Spleen (tissue), 11 donors: ENCODE results near the gene GOLT1A. TPM values are rescaled to one million over a fixed set of nuclear protein-coding genes. Genes with fewer than 3 reads are reported as not detected.

Source experiments
- DNase-seq: peaks from one replicate; pipeline ENCODE4 v3.0.0-alpha.2; 2020
- H3K27ac ChIP-seq, 8 donors: fragments of 200-600 bp; sonication (generic) in 7 of 8; 1 replicate in 4 of 8; 2 replicates in 4 of 8; pipeline versions ENCODE4 v1.5.0 to v1.8.0; 2016 to 2021; ENCODE audit warnings: inconsistent platforms in 4 of 8, mild to moderate bottlenecking in 4 of 8, moderate library complexity in 1 of 8
- H3K27me3 ChIP-seq, 7 donors: fragments of 200-600 bp; sonication (generic) in 6 of 7; replicated peaks in 1 of 7; 1 replicate in 4 of 7; 2 replicates in 3 of 7; pipeline versions ENCODE4 v1.5.0 to v1.8.0; 2016 to 2021; ENCODE audit warnings: inconsistent platforms in 3 of 7, mild to moderate bottlenecking in 1 of 7
- H3K36me3 ChIP-seq, 6 donors: fragments of 200-600 bp; sonication (generic) in 5 of 6; 1 replicate in 4 of 6; 2 replicates in 2 of 6; pipeline versions ENCODE4 v1.5.0 to v1.8.0; 2016 to 2021; ENCODE audit warnings: inconsistent platforms in 2 of 6
- H3K4me1 ChIP-seq, 6 donors: fragments of 200-600 bp; sonication (generic) in 5 of 6; 1 replicate in 3 of 6; 2 replicates in 3 of 6; pipeline versions ENCODE4 v1.5.0 to v1.8.0; 2016 to 2021; ENCODE audit warnings: inconsistent platforms in 3 of 6
- H3K4me3 ChIP-seq, 8 donors: fragments of 200-600 bp; sonication (generic) in 7 of 8; 1 replicate in 4 of 8; 2 replicates in 4 of 8; pipeline versions ENCODE4 v1.5.0 to v1.8.0; 2016 to 2021; ENCODE audit warnings: inconsistent platforms in 4 of 8, mild to moderate bottlenecking in 4 of 8, moderate library complexity in 2 of 8
- H3K9me3 ChIP-seq, 8 donors: fragments of 200-600 bp; sonication (generic) in 7 of 8; 1 replicate in 4 of 8; 2 replicates in 4 of 8; pipeline versions ENCODE4 v1.5.0 to v1.8.0; 2016 to 2021; ENCODE audit warnings: inconsistent platforms in 4 of 8
- CTCF ChIP-seq, 11 experiments: fragments of 200-600 bp in 7 of 11; fragments of 450-650 bp in 4 of 11; sonication (generic) in 4 of 11; IDR thresholded peaks in 8 of 11; conservative IDR thresholded peaks in 3 of 11; 1 replicate in 7 of 11; 2 replicates in 4 of 11; pipeline versions ENCODE4 v1.4.0 to v1.8.0; 2016 to 2021; ENCODE audit warnings: antibody characterized with exemption in 11 of 11, inconsistent platforms in 4 of 11, mild to moderate bottlenecking in 1 of 11
- POLR2A ChIP-seq, 3 donors: fragments of 450-650 bp; IDR thresholded peaks; one replicate each; pipeline ENCODE4 v1.5.1; 2017; ENCODE audit warnings: antibody characterized with exemption in 3 of 3, mild to moderate bottlenecking in 1 of 3
- POLR2AphosphoS5 ChIP-seq, 3 donors: sonication (generic); formaldehyde crosslinking; IDR thresholded peaks; one replicate each; pipeline ENCODE4 v1.5.1; 2017; ENCODE audit warnings: antibody characterized with exemption in 3 of 3
- WGBS, 5 donors: extraction: QIAGEN DNeasy Blood & Tissue Kit in 3 of 5; methylation state at CpG; one replicate each; pipeline versions ENCODE4 v1.1.5 to v1.1.7; 2013 to 2018; 5-methylcytosine and 5-hydroxymethylcytosine counted together
- intact Hi-C: fragments of 100-400 bp; cut with DNase I; formaldehyde crosslinking; loops from one replicate; pipeline ENCODE4 v1.15.0; 2023; ENCODE audit warnings: low total_unique reads
- polyA plus RNA-seq, 3 donors: library from polyadenylated mRNA; stranded (reverse); fragments of 200-250 nt; gene quantifications; one replicate each; pipeline ENCODE4 v1.2.1, GENCODE V29; 2013
- total RNA-seq, 7 donors: library from RNA; depleted of rRNA in 3 of 7; stranded (reverse); fragments of >200 nt in 3 of 7; fragmentation: NEBNext Ultra II Directional in 4 of 7; extraction: Animal tissue kit (Norgen Biotek cat#: 25700) in 4 of 7; gene quantifications; one replicate each; pipeline versions ENCODE4 v1.1.0 to v1.2.1, GENCODE V29; 2016 to 2021
- donor health status: healthy with polysubstance abuse.
- donor health status: DM: no; HTN: no; CAD: no; lungs with moderate emphysema.
- donor health status: DM: no; HTN: no; CAD: no.
- donor health status: Bipolar disorder and iron deficiency.
- donor health status: healthy.
- donor health status: DM: no; HTN: no; CAD: no.
- donor health status: DM: yes; HTN: yes; CAD: no.

Gene GOLT1A
- total and polyA plus RNA-seq, 10 donors = 0.13 to 0.24 TPM; not detected in 8

GRCh38 chr1:204191456-204191855 lies 22.3 kb downstream of the GOLT1A start:
- Histone ChIP-seq H3K36me3 (no peaks in the 10 kb centered on the region), H3K27me3 (peaks cover 0 to 86% (median 44%) of the 10 kb centered on the region in 7 donors), H3K9me3 (no peaks in the 10 kb centered on the region), H3K4me3 (no peak overlapping the region), H3K27ac (no peak overlapping the region), H3K4me1 (peaks cover 0 to 17% (median 6%) of the 10 kb centered on the region in 6 donors)
- peak; percentile 47 for DNase-seq
- TF ChIP-seq CTCF (IDR thresholded peaks at IDR 0.05 in 8 of 11, conservative IDR thresholded peaks at IDR 0.05 in 3 of 11) (no peak), POLR2A (IDR thresholded peaks at IDR 0.05) (no peak), POLR2AphosphoS5 (IDR thresholded peaks at IDR 0.05) (no peak)
- intact Hi-C loops = no loop called here
- WGBS, 5 donors = 76 to 98% (median 93%) methylated on average over 5 to 7 of the region's 7 CpGs

GRCh38 chr1:204190212-204191211 lies 23.3 kb downstream of the GOLT1A start:
- intact Hi-C loops = no loop called here
- H3K4me3 ChIP-seq = peak overlapping the region in 3 of 8 donors; percentile 1 to 54 (median 15)
- H3K9me3 ChIP-seq = no peaks in the 10 kb centered on the region
- TF ChIP-seq POLR2A (IDR thresholded peaks at IDR 0.05) (no peak), CTCF (IDR thresholded peaks at IDR 0.05 in 8 of 11, conservative IDR thresholded peaks at IDR 0.05 in 3 of 11) (no peak)
- peaks cover 0 to 88% (median 48%) of the 10 kb centered on the region in 7 donors for H3K27me3 ChIP-seq
- H3K27ac ChIP-seq = no peak overlapping the region
- H3K4me1 ChIP-seq = peaks cover 0 to 17% (median 6%) of the 10 kb centered on the region in 6 donors
- no peaks in the 10 kb centered on the region for H3K36me3 ChIP-seq
- peak; percentile 73 for DNase-seq
- WGBS, 5 donors = 13 to 26% (median 15%) methylated on average over 20 to 44 of the region's 44 CpGs

GRCh38 chr1:204188959-204189639 lies 24.7 kb downstream of the GOLT1A start:
- DNase-seq = peak; percentile 12
- H3K27me3 ChIP-seq = peaks cover 0 to 81% (median 48%) of the 10 kb centered on the region in 7 donors
- H3K36me3 ChIP-seq = no peaks in the 10 kb centered on the region
- no peaks in the 10 kb centered on the region for H3K9me3 ChIP-seq
- TF ChIP-seq POLR2A (IDR thresholded peaks at IDR 0.05) = no peak
- no peak for TF ChIP-seq CTCF (IDR thresholded peaks at IDR 0.05 in 8 of 11, conservative IDR thresholded peaks at IDR 0.05 in 3 of 11)
- no peak for TF ChIP-seq POLR2AphosphoS5 (IDR thresholded peaks at IDR 0.05)
- no peak overlapping the region for H3K4me3 ChIP-seq
- 58 to 69% (median 67%) methylated on average over 11 of the region's 11 CpGs for WGBS, 5 donors
- no peak overlapping the region for H3K27ac ChIP-seq
- peaks cover 0 to 17% (median 6%) of the 10 kb centered on the region in 6 donors for H3K4me1 ChIP-seq
- intact Hi-C loops = no loop called here
